Measurements from ENCODE around the gene IDH3G. TPM values are rescaled to one million over a fixed set of nuclear protein-coding genes. Genes with fewer than 3 reads are reported as not detected.
"Not testable (repeated sequence)": the region's sequence is repeated elsewhere in the genome, so short reads cannot be mapped to it uniquely, and the experiment has no call there.

Gene IDH3G
- total RNA-seq, 1 donor from 2014 or later: 50.2 TPM

GRCh38 chrX:153819384-153820040, 25.3 kb upstream of the IDH3G start:
- TF ChIP-seq CTCF (conservative IDR thresholded peaks at IDR 0.05): no peak
- peaks cover 26% of the 10 kb centered on the region for H3K4me1 Mint-ChIP-seq
- peak overlapping the region; percentile 71 for H3K27ac Mint-ChIP-seq (ENCODE audit: unreplicated experiment)

GRCh38 chrX:153818571-153819383, 24.6 kb upstream of the IDH3G start:
- peak overlapping the region; percentile 71 for H3K27ac Mint-ChIP-seq (ENCODE audit: unreplicated experiment)
- TF ChIP-seq CTCF (conservative IDR thresholded peaks at IDR 0.05): no peak
- DNase-seq (ENCODE audit: low read depth, low spot score): peak; percentile 54
- peaks cover 26% of the 10 kb centered on the region for H3K4me1 Mint-ChIP-seq
- H3K4me3 Mint-ChIP-seq: peak overlapping the region; percentile 56
- no peaks in the 10 kb centered on the region for H3K9me3 Mint-ChIP-seq
- peaks cover 3% of the 10 kb centered on the region for H3K36me3 Mint-ChIP-seq (ENCODE audit: low read depth)
- H3K27me3 Mint-ChIP-seq (ENCODE audit: low read depth): no peaks in the 10 kb centered on the region

More at GRCh38 chrX:153819384-153820040, 25.3 kb upstream of the IDH3G start:
- H3K36me3 Mint-ChIP-seq (ENCODE audit: low read depth): peaks cover 3% of the 10 kb centered on the region
- H3K9me3 Mint-ChIP-seq: no peaks in the 10 kb centered on the region
- no peak for DNase-seq (ENCODE audit: low read depth, low spot score)
- no peaks in the 10 kb centered on the region for H3K27me3 Mint-ChIP-seq (ENCODE audit: low read depth)
- H3K4me3 Mint-ChIP-seq: peak overlapping the region; percentile 72

DNA sequence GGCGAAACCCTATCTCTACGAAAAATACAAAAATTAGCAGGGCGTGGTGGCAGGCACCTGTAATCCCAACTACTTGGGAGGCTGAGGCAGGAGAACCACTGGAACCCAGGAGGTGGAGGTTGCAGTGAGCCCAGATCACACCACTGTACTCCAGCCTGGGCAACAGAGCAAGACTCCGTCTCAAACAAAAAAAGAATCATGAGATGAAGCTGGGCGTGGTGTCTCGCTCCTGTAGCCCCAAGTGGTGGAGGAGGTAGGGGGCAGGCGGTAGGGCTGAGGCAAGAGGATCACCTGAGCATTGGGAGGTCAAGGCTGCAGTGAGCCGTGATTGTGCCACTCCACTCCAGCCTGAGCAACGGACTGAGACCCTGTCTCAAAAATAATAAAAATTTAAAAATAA, 23.9 kb upstream of the IDH3G start:
- H3K4me3 Mint-ChIP-seq; DNase-seq (ENCODE audit: low read depth, low spot score); H3K9me3 Mint-ChIP-seq; H3K27me3 Mint-ChIP-seq (ENCODE audit: low read depth); H3K27ac Mint-ChIP-seq (ENCODE audit: unreplicated experiment); H3K36me3 Mint-ChIP-seq (ENCODE audit: low read depth): not testable (repeated sequence)
- H3K4me1 Mint-ChIP-seq: peaks cover 28% of the 10 kb centered on the region

DNA sequence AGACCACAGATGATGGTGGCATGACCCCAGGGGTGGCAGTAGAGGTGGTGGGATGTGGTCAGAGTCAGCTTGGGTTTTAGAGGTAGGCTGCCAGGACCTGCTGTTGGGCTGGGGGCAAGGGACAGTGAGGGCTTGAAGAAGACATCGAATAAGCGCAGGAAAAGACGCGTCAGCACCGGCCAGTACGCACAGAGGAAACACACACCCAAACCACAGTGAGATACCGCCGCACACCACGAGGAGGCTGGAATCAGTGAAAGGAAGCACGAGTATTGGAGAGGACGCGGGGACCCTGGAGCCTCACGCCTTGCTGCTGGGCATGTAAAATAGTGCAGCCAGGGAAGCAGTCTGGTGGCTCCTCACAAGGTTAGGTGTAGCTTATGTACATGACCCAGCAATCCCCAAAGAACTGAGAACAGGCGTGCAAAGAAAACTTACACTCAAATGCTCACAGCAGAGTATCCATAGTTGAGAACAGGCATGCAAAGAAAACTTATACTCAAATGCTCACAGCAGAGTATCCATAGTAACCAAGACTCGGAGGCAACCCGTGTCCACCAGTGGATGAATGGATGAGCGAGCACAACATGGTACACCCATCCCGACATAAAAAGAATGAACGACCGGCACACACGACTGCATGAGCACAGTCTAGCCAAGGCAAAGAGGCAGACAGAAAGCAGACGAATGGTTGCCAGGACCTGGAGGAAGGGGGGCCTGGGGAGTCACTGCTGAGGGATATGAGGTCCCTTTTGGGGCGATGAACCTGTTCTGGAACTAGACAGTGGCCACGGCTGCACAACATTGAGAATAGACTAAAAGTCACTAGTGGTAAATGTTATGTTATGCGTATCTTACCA, 22.9 kb upstream of the IDH3G start:
- no peak overlapping the region for H3K27ac Mint-ChIP-seq (ENCODE audit: unreplicated experiment)
- no peak for DNase-seq (ENCODE audit: low read depth, low spot score)
- peak overlapping the region; percentile 53 for H3K4me3 Mint-ChIP-seq

GRCh38 chrX:153814591-153815315, 20.6 kb upstream of the IDH3G start:
- Mint-ChIP-seq H3K9me3 (peaks cover 6% of the 10 kb centered on the region), H3K4me1 (peaks cover 31% of the 10 kb centered on the region), H3K27ac (ENCODE audit: unreplicated experiment) (peak overlapping the region; percentile 8), H3K36me3 (ENCODE audit: low read depth) (peaks cover 10% of the 10 kb centered on the region), H3K27me3 (ENCODE audit: low read depth) (no peaks in the 10 kb centered on the region), H3K4me3 (no peak overlapping the region)
- DNase-seq (ENCODE audit: low read depth, low spot score): no peak
- no peak for TF ChIP-seq CTCF (conservative IDR thresholded peaks at IDR 0.05)

More for the DNA sequence above, 22.9 kb upstream of the IDH3G start:
- TF ChIP-seq CTCF (conservative IDR thresholded peaks at IDR 0.05): no peak
- Mint-ChIP-seq H3K9me3 (peaks cover 6% of the 10 kb centered on the region), H3K27me3 (ENCODE audit: low read depth) (no peaks in the 10 kb centered on the region), H3K36me3 (ENCODE audit: low read depth) (peaks cover 3% of the 10 kb centered on the region), H3K4me1 (peaks cover 29% of the 10 kb centered on the region)

Data from neural crest cell (in vitro differentiated cells).